Activated CD4-positive, alpha-beta T cell treated with anti-CD3 and anti-CD28 coated beads for 24 hours (primary cell): Measurements from ENCODE around the gene CTSO.
"Not testable (repeated sequence)": the region's sequence is repeated elsewhere in the genome, so short reads cannot be mapped to it uniquely, and the experiment has no call there.

Experiments
- DNase-seq, 2 donors: peaks; one replicate each; pipeline ENCODE4 v3.0.0-alpha.2; 2020; ENCODE audit warnings: low read depth in 2 of 2

The CTSO gene

DNA sequence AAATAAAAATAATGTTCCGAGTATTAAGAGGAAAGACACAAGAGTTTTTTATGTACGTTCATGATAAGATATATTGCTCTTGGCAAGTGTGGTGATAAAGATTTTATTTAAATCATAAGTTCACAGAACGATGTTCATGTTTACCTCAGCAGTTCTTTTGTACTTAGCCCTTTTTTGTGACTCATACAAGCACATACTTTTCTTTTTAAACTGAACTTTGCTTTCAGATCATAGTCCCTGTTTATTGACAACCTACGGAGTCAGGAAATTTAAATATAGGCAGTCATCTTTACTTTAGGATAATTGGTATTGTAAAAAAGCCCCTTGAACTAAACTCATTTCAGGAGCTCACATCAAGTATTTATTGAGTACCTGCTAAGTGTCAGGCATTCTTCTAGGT, 1.3 kb upstream of the CTSO start:
- no peak for DNase-seq

DNA sequence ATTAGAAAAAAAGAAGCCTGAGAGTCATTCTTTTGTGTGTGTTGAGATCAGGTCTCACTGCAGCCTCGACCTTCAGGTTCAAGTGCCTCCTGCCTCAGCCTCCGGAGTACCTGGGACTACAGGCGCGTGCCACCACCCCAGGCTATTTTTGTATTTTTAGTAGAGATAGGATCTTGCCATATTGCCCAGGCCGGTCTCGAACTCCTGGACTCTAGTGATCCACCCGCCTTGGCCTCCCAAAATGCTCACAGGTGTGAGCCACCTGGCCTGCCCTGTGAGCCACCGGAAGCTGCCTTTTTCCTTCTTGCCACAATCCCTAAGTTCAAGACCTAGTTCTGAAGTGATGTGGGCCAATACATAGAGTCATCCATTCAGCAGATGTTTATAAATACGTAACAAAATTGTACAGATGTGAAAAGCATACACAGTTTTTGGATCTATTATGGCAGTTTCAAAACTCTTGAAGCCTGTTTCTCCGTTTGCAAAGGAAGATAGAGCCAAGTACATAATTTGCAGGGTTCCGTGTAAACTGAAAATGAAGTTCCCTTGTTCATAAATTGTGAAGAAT, 536 bp upstream of the CTSO start:
- DNase-seq, result no peak

DNA sequence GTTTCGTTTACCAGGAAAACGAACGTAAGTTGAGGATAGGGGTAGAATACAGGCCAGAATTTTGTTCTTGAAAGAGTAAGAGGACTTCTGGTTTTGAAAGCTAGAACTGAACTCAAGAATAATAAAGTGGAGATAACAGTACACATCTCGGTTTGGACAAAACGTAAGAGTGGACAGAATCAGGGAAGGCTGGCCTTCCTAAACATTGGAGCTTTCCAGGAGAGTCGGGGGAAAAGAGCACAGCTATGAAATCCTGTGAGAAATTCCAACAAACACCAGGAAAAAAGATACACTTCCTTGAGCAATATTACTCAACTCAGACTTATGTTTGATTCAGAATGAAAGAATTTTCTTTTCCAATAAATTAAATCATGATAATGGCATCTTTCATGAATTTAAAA, 1.2 kb downstream of the CTSO start:
- no peak for DNase-seq

DNA sequence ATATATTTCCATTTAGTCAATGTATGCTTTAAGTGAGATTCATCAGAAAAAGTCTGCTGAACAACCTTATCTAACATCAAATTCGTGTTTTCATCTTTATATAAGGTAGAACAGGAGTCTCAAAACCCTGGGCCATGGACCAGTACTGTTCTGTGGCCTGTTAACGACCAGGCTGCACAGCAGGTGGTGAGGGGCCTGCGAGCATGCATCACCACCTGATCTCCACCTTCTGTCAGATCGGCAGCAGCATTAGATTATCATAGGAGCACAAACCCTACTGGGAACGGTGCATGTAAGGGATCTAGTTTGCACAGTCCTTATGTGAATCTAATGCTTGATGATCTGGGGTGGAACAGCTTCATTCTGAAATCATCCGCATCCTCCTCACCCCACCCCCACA, 3.2 kb downstream of the CTSO start:
- no peak for DNase-seq

DNA sequence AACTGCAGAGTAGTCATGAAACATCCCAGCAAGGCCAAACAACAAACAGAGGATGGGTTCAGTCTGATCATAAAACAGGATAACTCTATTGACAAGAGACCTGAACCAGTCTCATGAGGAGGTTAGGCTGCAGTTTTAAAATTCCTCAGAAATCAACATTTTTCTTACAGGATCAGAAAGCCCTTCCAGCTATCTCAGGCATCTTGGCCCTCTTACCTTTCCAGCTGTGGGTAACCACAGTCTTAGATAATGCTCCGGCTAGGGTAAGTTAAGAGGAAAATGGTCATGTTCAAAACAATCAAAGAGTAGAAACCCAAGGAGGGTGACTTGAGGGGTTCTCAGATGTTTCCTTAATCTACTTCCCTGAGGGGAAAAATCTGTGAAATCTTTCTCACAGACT, 5.1 kb downstream of the CTSO start:
- no peak for DNase-seq

DNA sequence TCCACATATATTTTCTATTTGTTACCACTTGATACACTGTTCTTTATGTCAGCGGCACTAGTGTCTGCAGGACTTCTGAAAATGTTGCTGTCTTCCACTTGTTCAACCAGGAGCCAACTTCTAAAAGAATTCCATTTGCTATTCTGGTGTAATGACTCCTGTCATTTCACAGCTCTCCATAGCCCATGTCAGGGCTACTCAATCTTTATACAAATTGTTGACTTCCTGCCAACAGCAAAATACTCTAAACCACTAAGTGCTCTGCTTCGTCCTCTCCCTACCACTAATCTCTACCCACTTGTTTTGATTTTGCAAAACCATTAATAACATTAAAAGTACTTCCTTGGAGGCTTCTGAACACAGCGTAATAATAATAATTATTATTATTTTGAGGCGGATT, 7.2 kb downstream of the CTSO start:
- DNase-seq, result no peak

DNA sequence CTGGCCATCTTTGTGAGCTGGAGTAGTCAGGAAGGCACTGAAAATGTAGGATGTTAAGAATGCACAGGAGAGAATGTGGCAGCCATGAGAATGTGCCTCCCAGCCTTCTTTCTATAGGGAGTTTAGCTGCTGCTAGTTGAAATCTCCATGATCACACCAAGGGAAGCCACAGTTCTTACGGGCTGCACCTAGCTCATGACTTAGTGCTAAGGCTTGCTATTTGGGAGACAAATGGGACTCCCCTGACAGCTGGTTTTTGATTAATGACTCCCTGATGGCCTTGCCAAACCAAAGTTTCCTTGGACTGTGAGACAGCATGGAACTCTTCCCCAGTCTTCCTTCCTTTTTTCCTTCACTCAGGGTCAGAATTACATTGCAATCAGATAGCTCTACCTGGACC, 9.2 kb downstream of the CTSO start:
- no peak for DNase-seq

DNA sequence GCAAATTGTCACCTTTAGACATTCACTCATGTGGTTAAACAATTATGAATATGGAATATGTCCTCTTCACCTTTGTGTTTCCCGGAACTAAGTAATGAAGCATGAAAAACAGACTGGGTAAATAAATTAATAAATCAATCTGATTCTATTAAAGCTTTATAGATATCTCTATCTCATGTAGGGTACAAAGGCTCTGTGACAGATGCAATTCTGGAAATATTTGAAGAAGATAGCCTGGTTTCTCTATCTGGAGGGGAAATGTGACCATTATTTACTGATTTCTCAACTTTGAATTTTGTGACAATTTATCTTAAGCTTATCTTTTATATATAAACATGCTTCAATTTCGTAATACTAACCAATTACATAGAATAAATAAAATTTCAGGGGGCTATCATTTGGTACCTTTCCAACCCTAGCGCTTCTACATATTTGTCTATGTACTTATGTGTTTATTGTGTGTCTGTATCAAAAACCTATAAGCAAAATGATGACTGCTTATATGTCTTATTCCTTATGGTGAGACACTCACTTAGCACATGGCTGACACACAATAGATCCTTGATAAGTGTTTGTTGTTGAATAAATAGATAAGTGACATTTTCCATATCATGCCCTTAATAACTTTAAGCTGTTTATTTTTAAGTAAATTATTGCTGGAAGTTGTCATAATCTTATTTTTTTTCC, 9.9 kb downstream of the CTSO start:
- no peak for DNase-seq

DNA sequence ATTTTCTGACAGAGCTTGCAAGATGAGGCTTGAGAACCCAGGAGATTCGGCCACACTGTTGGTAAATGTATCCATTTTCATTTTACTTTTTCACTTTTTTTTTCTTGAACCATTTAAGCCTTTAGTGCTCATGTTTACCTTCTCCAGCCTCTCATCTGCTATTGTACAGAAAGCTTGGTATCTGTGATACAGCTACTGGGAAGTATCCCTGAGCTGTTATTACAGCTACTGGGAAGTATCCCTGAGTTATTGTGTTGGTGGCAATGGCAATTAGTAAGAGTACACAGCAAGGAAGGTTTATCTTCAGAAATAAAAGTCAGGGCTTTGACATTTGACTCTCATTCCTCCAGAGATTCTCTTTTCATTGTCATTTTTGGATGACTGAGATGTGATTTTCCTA, 11.8 kb downstream of the CTSO start:
- no peak for DNase-seq

DNA sequence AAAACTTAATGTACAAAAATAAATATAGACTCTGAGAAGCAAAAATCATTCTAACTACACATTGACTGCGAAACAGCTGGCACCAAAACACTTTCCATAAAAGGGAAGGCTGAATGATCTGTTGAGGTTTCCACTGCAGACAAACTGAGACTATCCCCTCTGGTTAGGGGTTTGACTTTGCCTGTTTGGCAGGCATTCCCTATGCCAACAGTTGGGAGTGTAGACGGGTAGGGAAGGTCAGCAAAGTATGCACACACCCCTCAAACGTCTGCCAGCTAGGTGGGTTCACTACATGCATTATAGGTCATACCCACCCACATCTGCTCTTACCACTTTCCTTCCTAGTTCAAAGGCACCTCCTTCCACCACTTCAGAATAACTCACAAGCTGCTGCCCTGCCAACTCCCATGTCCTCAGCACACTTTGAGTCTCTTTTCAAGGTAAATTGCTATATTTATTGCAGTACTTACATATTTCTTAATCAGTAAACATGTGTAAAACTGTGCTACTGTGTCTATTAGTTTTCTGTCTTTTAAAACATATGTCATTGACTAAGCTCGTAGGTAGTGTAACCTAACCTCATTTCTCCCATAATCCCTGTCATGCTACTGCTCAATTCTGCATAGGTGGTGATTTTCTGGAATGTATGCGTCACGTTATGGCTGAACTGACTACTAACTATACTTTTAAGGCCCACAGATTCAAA, 12.4 kb downstream of the CTSO start:
- no peak for DNase-seq

DNA sequence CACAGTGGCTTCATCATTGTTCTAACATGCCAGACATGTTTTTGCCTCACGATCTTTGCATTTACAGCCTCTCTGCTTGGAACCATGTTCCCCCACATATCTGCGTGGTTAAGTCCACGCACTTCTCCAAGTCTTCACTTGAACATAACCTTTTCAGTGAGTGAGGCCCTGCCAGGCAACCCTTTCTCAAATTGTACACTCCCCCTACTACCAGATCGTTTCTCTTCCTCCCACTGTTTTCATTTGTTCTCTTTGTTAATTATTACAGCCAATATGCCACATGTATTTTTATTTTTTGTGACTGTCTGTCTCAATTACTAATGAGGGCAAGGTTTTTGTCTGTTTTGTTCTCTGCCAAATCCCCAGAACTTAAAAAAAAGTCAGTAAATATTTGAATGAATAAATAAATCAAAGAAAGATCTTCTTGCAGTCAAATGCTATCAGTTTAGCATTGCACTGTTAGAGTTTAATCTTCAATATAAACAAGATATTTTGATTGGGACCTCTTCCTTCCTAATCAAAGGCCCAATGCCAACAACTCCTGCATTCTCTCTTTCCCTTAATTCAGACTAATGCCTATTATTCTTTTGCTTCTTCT, 18.2 kb downstream of the CTSO start:
- no peak for DNase-seq

DNA sequence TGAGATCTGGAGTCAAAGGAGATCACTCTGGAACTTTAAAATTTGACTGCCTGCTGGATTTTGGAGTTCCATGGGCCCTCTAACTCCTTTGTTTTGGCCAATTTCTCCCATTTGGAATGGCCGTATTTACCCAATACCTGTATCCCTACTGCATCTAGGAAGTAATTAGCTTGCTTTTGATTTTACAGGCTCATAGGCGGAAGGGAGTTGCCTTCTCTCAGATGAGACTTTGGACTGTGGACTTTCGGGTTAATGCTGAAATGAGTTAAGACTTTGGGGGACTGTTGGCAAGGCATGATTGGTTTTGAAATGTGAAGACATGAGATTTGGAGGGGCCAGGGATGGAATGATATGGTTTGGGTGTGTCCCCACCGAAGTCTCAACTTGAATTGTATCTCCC, 19.0 kb downstream of the CTSO start:
- not testable (repeated sequence) for DNase-seq

DNA sequence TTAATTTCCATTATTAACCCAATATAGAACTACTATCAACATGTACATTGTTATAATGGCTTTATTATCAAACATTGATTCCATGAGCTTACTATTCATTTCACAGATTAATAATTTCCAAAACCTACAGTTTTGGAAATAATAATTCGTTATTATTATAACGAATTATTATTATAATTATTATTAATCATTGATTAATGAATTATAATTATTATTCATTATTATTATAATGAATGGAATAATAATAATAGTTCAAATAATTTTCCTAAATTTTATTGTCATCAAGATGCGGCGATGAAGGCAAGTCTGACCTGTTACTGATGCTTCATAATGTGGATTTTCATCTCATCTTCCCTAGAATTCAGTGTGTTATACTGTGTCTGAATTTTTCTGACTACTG, 22.0 kb downstream of the CTSO start:
- no peak for DNase-seq

DNA sequence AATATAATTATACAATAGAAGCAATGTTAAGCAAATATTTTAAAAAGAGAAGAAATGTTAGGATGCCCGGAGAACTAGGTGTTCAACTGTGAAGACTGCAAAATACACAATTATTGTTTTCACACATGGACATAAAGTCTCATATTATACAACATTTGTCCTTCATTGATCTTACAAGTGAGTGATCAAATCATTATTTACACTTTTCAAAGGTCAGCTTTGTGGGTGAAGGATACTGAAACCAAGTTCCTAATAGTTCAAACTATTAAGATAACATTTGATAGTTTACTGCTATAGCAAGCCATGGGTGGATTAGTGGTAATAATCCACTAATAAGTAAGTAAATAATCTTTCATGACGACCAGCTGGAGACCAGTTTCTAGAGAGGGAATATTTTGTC, 23.3 kb downstream of the CTSO start:
- DNase-seq, result no peak

DNA sequence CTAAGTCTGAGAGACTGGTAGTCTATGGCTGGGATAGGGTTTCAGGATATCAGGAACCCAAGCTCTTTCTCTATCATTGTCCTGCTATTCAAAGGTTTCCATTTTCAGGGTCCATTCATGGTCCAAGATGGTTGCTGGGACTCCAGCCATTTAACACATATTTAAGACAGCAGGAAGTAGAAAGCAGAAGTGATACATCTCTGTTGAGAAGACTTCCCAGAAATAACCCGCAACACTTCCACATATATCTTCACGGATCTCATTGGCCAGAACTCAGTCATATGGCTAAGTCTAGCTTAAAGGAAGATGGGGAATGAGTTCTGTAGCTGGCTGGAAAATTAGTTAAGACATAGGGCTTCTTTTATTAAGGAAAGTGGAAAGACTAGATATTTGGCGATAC, 23.8 kb downstream of the CTSO start:
- DNase-seq, result no peak

DNA sequence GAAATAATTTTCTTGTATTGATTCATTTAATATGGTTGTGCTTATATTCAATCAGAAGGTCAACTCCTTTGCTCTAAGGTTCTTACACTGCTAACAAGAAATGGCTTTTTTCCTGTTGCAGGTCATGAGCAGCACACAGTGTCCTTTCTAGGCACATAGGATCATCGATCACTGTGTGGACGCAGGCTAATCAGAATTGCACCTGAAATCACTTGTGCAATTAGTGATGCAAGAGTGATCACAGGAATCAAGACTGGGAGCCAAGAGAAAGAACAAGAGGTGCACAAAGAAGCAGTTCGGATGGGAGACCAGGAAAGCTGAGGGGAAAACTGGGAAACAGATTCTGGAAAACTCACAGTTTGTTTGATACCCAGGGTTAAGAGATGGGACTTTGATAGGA, 29.0 kb downstream of the CTSO start:
- no peak for DNase-seq

DNA sequence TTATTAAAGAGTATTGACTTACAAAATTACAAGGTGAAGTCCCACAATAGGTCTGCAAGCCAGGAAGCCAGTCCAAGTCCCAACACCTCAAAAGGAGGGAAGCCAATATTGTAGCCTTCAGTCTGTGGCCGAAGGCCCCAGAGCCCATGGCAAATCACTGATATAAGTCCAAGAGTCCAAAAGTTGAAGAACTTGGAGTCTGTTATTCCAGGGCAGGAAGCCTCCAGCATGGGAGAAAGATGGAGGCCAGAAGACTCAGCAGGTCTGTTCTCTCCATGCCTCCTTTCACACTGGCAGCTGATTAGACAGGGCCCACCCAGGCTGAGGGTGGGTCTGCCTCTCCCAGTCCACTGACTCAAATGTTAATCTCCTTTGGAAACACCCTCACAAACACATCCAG, 32.1 kb downstream of the CTSO start:
- DNase-seq, result no peak

DNA sequence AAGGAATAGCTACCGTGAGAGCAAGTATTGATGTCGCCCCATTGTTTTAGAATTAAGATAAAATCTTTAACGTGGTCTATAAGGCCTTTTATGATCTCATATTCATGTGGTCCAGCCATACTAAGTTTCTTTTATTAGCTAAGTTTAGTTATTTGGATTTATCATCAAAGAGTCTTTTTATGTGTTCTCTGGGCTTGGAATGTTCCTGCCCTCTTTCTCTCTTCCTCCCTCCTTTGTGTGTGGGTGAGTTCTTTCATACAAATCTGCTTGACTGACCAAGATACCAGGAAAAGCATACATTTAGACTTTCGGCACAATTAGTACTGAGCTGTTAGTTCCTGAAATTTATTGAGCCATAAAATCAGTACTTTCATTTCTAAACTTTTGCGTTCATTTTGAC, 38.9 kb downstream of the CTSO start:
- DNase-seq, result no peak

DNA sequence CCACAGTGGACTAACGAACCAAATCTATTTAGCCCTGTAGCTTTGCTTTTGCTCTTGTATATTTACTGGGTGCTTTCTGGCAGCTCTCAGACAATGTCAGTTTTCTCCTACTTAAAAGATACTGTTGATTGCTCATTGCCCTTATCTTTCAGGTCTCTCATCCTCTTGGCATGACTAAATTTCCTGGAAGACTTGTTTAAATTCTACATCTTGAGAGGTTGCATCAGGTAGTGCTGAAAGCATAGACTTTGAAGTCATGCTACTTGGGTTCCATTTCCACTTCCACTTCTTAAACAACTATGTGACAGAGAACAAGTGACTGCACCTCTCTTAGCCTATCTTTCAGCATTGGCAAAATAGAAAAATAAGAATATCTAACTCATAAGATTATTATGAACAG, 41.8 kb downstream of the CTSO start:
- DNase-seq, result no peak

DNA sequence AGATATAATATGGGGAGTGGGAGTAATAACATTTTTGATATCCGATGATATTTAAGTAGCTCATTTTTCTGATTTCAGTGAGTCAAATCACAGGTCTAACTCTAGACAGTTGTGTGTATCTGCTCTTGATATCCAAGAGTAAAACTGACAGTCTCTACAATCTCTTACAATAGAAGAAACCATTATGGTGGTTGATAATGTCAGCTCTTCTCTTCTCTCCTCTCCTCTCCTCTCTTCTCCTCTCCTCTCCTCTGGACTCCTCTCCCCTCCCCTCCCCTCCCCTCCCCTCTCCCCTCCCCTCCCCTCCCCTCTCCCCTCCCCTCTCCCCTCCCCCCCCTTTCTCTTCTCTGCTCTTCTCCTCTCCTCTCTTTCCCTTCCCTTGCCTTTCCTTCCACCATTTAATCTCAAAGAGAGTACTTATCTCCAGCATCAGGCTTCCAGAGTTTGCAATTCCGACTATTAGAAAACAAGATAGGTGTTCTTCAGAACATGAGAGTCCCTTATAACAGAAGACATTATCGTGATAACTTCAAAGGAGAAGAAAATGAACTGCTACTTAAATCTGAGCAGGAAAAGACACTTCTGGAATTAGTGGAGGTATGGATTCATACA, 43.9 kb downstream of the CTSO start:
- no peak for DNase-seq

DNA sequence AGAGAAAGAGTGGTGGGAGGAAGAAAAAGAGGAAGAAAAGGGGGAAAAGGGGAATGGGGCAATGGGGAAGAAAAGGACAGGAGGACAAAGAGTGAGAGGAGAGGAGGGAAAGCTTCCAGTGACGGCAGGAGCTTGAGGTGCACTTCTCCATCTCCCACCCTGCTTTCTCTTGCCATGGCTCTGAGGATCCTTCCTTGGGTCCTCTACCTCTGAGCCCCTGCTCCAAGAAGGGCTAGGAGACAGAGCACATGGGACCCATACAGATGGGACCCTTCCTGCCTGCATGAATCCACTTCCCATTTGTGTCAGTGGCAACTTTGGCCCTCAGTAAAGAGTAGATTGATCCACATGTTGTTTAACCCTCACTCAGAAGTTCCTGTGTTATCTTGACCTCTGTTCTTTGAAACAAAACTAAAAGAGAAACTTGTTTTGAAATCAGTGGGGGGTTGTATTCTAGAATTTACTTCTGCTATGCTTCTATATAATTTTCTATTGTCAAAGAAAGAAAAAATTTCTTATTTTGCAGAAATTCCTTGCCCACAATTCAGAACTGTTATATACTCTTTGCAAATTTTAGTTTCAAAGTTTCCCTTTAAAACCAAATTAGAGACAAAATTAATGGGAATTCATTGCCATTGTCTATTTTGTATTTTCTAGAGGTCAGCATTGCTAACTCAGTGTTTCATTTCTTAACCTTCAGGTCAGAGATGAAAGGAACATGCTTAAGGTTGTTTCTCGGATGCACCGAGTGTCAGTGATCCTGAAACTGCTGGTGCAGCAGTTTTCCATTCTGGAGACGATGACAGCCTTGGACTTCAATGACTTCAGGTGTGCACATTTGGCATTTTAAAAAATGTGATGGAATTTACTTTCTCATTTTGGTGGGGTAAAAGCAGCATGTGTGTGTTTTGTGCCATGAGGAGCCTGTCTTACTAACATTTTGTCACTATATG, 45.2 kb downstream of the CTSO start:
- DNase-seq, result no peak

DNA sequence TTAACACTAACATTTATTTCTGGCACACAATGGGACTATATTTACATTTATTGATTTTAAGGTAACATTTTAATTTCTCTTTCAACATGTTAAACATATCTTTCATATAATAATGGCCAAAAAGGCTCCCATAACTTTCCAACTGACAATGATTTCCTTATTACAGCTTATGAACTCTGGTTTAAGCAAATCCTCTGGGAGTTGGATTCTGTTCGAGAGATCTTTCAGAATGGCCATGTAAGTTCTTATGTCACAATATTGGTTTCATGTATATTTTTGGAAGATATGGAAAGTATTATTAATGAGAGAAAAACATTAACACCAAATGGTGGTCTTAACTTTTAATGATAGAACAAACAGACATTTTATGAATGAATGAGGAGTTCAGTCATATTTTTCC, 46.1 kb downstream of the CTSO start:
- no peak for DNase-seq
